Activated CD4-positive, alpha-beta T cell treated with anti-CD3 and anti-CD28 coated beads, Interleukin-2, amount 50 U/mL, for 4 hours (primary cell): Measurements from ENCODE around the gene UCN2.

Experiments used
- DNase-seq, 2 experiments: peaks; one replicate each; pipeline ENCODE4 v3.0.0-alpha.2; 2020

Gene UCN2

GRCh38 chr3:48563382-48563918, at the start of gene UCN2:
Gene UCN2 (minus strand): TSS chr3:48563781. CDS start chr3:48563124, 657 bp downstream.
- no peak for DNase-seq

- DNase-seq, result no peak
These were observed 48.7 kb upstream of the UCN2 start for GRCh38 chr3:48612309-48612708.

GRCh38 chr3:48609088-48610005, 45.8 kb upstream of the UCN2 start, which contains the start of gene UQCRC1:
Gene UQCRC1 (minus strand): TSS chr3:48609646. CDS start chr3:48609620, 26 bp downstream.
- peak; percentile 87 to 88 for DNase-seq

- DNase-seq, result no peak
These were observed 43.9 kb upstream of the UCN2 start for GRCh38 chr3:48607519-48607918.

GRCh38 chr3:48601622-48601994, 38.0 kb upstream of the UCN2 start:
- DNase-seq, result no peak

DNA sequence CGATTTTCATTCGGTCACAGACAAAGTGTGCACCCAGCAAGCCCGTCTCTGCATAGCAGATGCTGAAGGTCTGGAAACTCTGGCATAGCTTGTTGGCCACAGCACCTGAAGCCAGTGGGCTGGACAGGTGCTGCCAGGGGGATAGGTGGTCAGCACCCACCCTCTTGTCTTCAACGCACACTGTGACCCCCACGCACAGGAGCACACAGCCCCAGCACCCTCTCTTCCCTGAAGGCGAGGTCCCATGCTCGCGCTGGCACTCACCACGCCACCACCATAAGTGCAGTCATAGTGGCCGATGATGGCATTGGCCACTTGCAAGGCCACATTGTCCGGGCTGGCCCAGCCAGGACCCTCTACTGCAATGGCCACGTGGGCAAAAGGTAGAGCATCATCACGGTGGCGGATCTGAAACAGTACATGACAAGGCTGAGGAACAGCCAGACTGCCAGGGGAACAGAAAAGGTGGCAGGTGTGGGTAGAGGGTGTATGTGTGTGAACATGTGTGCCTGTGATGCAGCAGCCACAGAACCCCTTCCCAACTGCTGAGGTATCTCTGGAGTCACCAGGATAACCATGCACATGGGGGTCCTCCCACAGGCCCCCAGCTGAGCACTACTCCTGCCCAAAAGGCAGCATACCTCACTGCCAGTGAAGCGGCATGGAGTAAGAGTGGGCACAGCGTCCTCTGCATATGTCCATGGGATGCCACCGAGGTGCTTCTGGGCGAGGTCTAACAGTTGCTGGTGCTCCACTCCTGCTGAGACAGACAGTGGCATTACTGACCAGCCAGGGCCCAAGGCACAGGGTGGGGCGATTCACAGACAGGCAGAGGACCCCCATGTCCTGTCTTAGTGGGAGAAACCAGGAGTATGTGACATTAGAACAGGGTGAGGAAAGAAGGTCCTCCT, 37.4 kb upstream of the UCN2 start:
- no peak for DNase-seq

GRCh38 chr3:48599509-48600285, 36.1 kb upstream of the UCN2 start:
- DNase-seq, result no peak

- no peak for DNase-seq
These were observed 35.5 kb upstream of the UCN2 start for GRCh38 chr3:48599077-48599501.

- no peak for DNase-seq
These were observed 34.9 kb upstream of the UCN2 start for GRCh38 chr3:48598323-48599076.

DNA sequence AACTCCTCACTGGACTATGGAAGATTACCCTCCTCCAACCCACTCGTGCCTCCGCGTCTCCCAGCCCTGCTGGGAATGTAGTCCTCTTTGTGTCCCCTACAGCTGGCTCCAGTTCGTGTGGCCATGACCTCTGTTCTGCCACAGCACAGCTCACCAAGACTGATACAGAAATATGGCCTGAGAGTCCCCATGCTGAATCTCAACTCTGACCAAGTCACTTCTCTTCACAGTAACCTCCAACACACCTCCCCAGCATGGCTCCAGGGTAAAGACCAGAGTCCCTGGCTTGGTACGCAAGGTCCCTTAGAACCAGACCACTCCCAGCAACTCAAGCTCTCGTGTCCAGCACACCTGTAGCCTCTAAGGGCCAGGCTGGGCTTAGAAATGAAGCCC, 33.8 kb upstream of the UCN2 start:
- no peak for DNase-seq

DNA sequence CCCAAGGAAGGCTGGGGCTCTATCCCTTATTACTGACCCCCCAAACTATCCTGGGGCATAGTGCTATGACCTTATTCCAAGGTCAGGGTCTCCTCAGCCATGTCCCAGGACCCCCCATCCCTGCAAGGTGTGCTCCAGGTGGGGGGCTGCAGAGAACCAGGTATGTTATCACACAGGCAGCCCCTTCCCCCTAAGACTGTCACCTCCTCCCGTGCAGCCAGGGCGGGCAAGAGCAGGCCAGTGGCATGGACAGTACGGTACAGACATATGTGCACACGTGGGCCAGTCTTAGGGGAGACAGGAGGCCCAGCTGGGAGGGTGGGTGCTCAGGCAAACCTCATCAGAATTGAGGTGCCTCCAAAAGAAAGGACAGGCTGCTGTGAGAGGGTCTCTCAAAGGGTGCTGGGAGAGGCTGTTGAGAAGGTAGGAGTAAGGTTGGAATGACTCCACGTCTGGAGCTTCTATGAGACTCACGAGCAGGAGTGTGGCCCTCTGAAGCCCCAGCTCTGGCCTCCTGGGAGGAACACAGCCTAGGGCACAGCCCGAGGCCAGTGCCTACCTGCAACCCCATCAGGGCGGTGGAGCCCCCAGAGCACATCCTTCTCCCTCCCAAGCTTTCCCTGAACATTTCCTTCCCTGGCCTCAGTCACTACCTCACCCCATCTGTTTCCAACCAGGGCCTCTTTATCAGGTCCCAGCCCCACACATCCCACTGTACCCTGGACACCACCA, 33.3 kb upstream of the UCN2 start:
- DNase-seq, result no peak

DNA sequence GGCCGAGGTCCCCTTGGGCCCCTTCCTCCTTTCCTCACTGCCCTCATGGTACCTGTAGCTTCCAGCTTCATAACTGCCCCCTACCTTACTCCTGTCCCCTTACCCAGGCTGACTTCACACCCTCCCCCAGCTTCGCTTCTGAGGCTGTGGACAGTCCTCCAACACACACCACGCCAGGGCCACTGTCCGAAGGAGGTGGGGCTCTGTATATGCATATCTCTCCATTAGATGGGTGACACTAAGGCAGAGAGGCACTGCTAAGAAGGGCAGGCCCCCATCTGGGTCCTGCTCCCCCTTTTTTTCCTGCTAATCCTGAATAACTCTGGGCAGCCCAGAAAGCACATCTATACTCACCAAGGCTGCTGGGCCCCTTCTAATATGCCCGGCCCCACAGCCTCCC, 32.6 kb upstream of the UCN2 start:
- no peak for DNase-seq

DNA sequence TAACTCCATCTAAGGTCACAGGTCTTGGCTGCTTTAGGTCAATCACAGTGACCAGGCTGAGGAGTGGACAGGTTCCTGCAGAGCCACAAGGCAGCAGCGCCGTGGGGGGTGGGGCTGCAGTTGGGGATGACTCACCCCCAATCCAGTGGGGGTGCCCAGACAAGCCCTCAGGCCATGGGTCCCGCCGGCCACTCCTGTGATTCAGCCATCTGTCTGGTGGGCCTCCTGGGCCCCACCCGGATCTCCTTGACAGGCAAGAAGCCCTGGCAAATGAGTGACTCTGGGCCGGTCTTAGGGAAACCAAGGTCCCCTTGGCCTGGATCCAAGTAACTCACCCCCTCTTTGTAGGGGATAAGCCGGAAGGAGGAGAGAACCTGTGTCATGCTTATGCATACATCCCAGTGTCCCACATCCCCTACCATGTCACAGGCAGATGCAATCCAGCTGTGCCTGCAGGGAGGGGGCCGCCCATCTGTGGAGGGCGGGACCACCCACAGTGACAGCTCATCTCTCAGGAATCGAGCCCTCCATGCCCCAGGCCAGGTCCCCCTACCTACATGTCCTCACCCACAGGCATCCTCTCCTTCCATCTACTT, 32.0 kb upstream of the UCN2 start:
- no peak for DNase-seq

DNA sequence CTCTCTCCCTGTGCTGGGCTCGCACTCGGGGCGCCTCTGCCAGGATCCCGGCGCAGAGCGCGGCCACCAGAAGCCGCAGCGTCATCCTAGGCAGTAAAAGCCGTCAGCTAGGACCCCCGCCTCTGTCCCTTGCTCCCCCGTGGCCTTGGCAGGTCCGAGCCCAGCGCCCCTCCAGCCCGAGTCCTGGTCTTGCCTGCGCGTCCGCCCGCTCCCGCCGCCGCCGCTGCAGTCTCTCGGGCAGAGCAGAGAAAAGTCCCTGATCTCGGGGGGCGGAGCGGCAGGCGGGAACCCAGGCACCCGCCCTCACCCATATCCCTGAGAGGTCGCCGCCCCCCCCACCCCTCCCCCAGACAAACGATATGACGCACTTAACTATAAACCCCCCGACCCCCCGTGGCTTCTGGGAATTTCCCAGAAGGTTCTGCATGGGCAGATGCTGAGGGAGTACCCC, 31.5 kb upstream of the UCN2 start, which contains the start of gene COL7A1:
Gene COL7A1, minus strand, starts transcription at position 255 of the 451 bp plus-strand sequence. Its CDS starts 170 bp downstream, at position 85.
- no peak for DNase-seq

GRCh38 chr3:48594417-48595049, 31.0 kb upstream of the UCN2 start:
- no peak for DNase-seq

DNA sequence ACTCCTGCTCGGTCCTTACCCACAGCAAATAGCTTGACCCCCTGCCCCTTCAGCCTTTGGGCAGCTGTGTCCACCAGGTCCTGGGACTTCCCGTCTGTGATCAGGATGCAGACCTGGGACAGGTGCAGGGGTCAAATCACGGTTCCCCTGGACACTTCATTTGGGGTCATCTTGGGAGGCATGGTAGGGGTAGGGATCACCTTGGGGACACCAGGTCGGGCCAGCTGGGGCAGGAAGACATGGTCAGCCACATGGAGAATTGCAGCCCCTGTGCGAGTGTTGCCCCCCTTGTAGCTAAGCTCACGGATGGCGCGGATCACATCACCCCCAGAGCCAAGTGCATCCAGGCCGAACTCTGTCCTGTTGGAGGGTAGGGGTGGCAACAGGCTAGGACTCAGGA, 29.8 kb upstream of the UCN2 start:
- no peak for DNase-seq

- no peak for DNase-seq
These were observed 29.0 kb upstream of the UCN2 start for GRCh38 chr3:48592519-48593087.

GRCh38 chr3:48591886-48592518, 28.4 kb upstream of the UCN2 start:
- DNase-seq, result no peak

- DNase-seq, result no peak
These were observed 27.9 kb upstream of the UCN2 start for GRCh38 chr3:48591436-48591835.
